HG03521 (cell line): ENCODE measurements around the gene PTS.
A peak's percentile ranks its signal among the peaks of the same experiment; 100 is the strongest.

Source experiments
- ATAC-seq: cut with Tn5 transposase; IDR thresholded peaks from one replicate; pipeline ENCODE4 v1.9.1; 2021; ENCODE audit warnings: mild to moderate bottlenecking, moderate library complexity; ENCODE audit not compliant: unreplicated experiment

The PTS gene

GRCh38 chr11:112260490-112260889 lies 34.3 kb downstream of the PTS start, which contains the start of gene PLET1:
Gene PLET1 (minus strand): TSS chr11:112260860. CDS start chr11:112260589, 271 bp downstream.
- no peak for ATAC-seq

GRCh38 chr11:112265659-112266409 lies 39.6 kb downstream of the PTS start:
- no peak for ATAC-seq

GRCh38 chr11:112266410-112266778 lies 40.2 kb downstream of the PTS start:
- ATAC-seq = no peak

GRCh38 chr11:112267188-112267591 lies 41.0 kb downstream of the PTS start:
- ATAC-seq = no peak

GRCh38 chr11:112268406-112268805 lies 42.2 kb downstream of the PTS start:
- no peak for ATAC-seq

- ATAC-seq = no peak
Measured at GRCh38 chr11:112269139-112269538, 42.9 kb downstream of the PTS start.

GRCh38 chr11:112270551-112271180 lies 44.4 kb downstream of the PTS start:
- ATAC-seq = no peak

- ATAC-seq = no peak
Measured at GRCh38 chr11:112271242-112271641, 45.0 kb downstream of the PTS start.

GRCh38 chr11:112273066-112273465 lies 46.8 kb downstream of the PTS start:
- ATAC-seq = no peak

- ATAC-seq = no peak
Measured at GRCh38 chr11:112274007-112274783, 48.0 kb downstream of the PTS start.

- ATAC-seq = no peak
Measured at GRCh38 chr11:112277029-112277428, 50.8 kb downstream of the PTS start.

GRCh38 chr11:112277941-112278340 lies 51.7 kb downstream of the PTS start:
- no peak for ATAC-seq

GRCh38 chr11:112278803-112279202 lies 52.6 kb downstream of the PTS start:
- no peak for ATAC-seq

GRCh38 chr11:112279901-112280267 lies 53.7 kb downstream of the PTS start:
- ATAC-seq = peak; percentile 47

- ATAC-seq = peak; percentile 79
Measured at GRCh38 chr11:112280268-112281126, 54.3 kb downstream of the PTS start.

GRCh38 chr11:112281726-112282125 lies 55.5 kb downstream of the PTS start:
- ATAC-seq = no peak
